ENCODE data around the gene CELA3B. TPM values are rescaled to one million over a fixed set of nuclear protein-coding genes. Genes with fewer than 3 reads are reported as not detected.
"Not testable (repeated sequence)": the region's sequence is repeated elsewhere in the genome, so short reads cannot be mapped to it uniquely, and the experiment has no call there.

CELA3B gene, protein sequence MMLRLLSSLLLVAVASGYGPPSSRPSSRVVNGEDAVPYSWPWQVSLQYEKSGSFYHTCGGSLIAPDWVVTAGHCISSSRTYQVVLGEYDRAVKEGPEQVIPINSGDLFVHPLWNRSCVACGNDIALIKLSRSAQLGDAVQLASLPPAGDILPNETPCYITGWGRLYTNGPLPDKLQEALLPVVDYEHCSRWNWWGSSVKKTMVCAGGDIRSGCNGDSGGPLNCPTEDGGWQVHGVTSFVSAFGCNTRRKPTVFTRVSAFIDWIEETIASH
- polyA plus RNA-seq (2012; ENCODE audit: insufficient read length, low read depth), result not detected

GRCh38 chr1:21976703-21977239, at the start of gene CELA3B:
TSS of gene CELA3B (plus strand) at chr1:21977022. CDS start at chr1:21977040, 18 bp downstream.
- TF ChIP-seq REST (IDR thresholded peaks at IDR 0.05; ENCODE audit: insufficient read depth in 1 of 2, low read depth in 2 of 2, low read length in 2 of 2); TAF1 (IDR thresholded peaks at IDR 0.05; ENCODE audit: borderline replicate concordance, insufficient read depth, low read length); POLR2AphosphoS5 (IDR thresholded peaks at IDR 0.05; ENCODE audit: low read depth, low read length): not testable (repeated sequence)

DNA sequence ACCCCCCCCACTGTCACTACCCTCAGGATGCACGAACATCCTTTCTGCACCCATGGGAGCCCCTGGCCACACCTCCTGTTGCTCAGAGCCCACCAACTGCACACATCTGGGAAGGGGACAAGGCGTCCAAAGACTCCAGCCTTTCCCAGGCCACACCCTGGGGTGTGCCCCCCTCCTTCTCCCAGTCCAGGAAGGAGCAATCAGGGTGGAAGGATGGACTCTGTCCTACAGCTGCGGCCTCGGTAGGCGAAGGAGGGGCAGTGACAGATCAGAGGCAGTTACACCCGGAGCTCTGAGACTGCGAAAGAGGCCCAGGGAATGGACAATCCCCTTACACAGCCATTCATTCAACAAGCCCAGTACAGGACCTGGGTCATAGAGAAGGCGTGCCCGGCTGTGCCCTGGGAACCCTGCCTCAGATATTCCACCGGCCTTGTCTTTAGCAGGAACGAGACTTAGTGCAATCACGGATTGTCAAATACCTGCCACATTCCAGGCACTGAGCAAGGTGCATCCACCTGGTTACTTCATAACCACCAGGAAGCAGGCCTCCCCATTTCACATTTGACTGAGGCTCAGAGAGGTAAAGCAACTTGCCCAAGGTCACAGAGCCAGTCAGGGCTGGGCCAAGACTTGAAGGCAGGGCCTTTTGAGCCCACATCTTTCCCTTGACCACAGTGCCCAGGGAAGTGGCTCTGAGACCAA, 49.1 kb upstream of the CELA3B start:
- no peak for TF ChIP-seq FOXP2 (optimal IDR thresholded peaks at IDR 0.05; ENCODE audit: borderline replicate concordance, extremely low read depth, extremely low read length, insufficient read depth)
- no peak for TF ChIP-seq TAF1 (IDR thresholded peaks at IDR 0.05; ENCODE audit: borderline replicate concordance, insufficient read depth, low read length)
- TF ChIP-seq POLR2AphosphoS5 (IDR thresholded peaks at IDR 0.05; ENCODE audit: low read depth, low read length), result no peak
- no peak for TF ChIP-seq REST (IDR thresholded peaks at IDR 0.05; ENCODE audit: insufficient read depth in 1 of 2, low read depth in 2 of 2, low read length in 2 of 2)
- no peak for TF ChIP-seq SIN3A (IDR thresholded peaks at IDR 0.05; ENCODE audit: borderline replicate concordance, insufficient read depth, low read length)

- TF ChIP-seq FOXP2 (optimal IDR thresholded peaks at IDR 0.05; ENCODE audit: borderline replicate concordance, extremely low read depth, extremely low read length, insufficient read depth), result no peak
- TF ChIP-seq POLR2AphosphoS5 (IDR thresholded peaks at IDR 0.05; ENCODE audit: low read depth, low read length), result no peak
- no peak for TF ChIP-seq REST (IDR thresholded peaks at IDR 0.05; ENCODE audit: insufficient read depth in 1 of 2, low read depth in 2 of 2, low read length in 2 of 2)
- no peak for TF ChIP-seq SIN3A (IDR thresholded peaks at IDR 0.05; ENCODE audit: borderline replicate concordance, insufficient read depth, low read length)
- no peak for TF ChIP-seq TAF1 (IDR thresholded peaks at IDR 0.05; ENCODE audit: borderline replicate concordance, insufficient read depth, low read length)
Observed at GRCh38 chr1:21930080-21930571, 46.7 kb upstream of the CELA3B start.

DNA sequence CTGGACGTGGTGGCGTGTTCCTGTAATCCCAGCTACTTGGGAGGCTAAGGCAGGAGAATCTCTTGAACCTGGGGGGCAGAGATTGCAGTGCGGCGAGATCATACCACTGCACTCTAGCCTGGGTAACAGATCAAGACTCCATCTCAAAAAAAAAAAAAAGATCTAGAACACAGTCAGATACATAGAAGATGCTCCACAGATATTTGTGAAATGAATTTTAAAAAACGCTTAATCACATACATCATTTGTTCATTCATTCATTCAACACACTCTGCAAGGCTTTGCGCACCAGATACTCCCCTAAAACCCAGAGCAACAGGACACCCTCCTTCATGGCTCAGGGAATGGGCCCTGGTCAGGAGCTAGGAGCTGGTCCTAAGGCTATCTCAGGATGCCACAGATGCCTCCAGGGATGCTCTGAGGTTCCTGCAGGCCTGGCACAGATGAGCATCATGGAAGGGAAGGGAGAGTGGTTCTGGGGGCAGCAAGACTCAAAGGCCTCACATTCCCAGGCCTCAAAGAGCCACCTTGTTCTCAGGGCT, 46.1 kb upstream of the CELA3B start:
- no peak for TF ChIP-seq POLR2AphosphoS5 (IDR thresholded peaks at IDR 0.05; ENCODE audit: low read depth, low read length)

GRCh38 chr1:21931171-21932093, 45.4 kb upstream of the CELA3B start:
- TF ChIP-seq REST (IDR thresholded peaks at IDR 0.05; ENCODE audit: insufficient read depth in 1 of 2, low read depth in 2 of 2, low read length in 2 of 2), result no peak
- no peak for TF ChIP-seq FOXP2 (optimal IDR thresholded peaks at IDR 0.05; ENCODE audit: borderline replicate concordance, extremely low read depth, extremely low read length, insufficient read depth)
- TF ChIP-seq SIN3A (IDR thresholded peaks at IDR 0.05; ENCODE audit: borderline replicate concordance, insufficient read depth, low read length), result no peak
- no peak for TF ChIP-seq TAF1 (IDR thresholded peaks at IDR 0.05; ENCODE audit: borderline replicate concordance, insufficient read depth, low read length)
- TF ChIP-seq POLR2AphosphoS5 (IDR thresholded peaks at IDR 0.05; ENCODE audit: low read depth, low read length), result no peak

Measured in PFSK-1 (cell line).